ENCODE measurements around the gene RCN2. TPM values are rescaled to one million over a fixed set of nuclear protein-coding genes. Genes with fewer than 3 reads are reported as not detected.
"Not testable (repeated sequence)": the region's sequence is repeated elsewhere in the genome, so short reads cannot be mapped to it uniquely, and the experiment has no call there.

Gene RCN2
- total and polyA plus RNA-seq, 8 donors, result 42.3 to 215 (median 184) TPM

GRCh38 chr15:76961268-76962011, 29.9 kb downstream of the RCN2 start:
- DNase-seq (no peak), ATAC-seq (no peak)
- H3K4me1 ChIP-seq, result no peaks in the 10 kb centered on the region
- no peaks in the 10 kb centered on the region for H3K9me3 ChIP-seq
- no peak for TF ChIP-seq CTCF (IDR thresholded peaks at IDR 0.05)
- no peaks in the 10 kb centered on the region for H3K36me3 ChIP-seq
- no peak overlapping the region for H3K27ac ChIP-seq
- intact Hi-C loops (cut with DNase I), result no loop called here
- H3K4me3 ChIP-seq, result no peak overlapping the region
- peaks cover 0 to 6% of the 10 kb centered on the region in 2 donors for H3K27me3 ChIP-seq

GRCh38 chr15:76962337-76963013, 30.9 kb downstream of the RCN2 start:
- H3K9me3 ChIP-seq, result no peaks in the 10 kb centered on the region
- H3K4me3 ChIP-seq, result no peak overlapping the region
- intact Hi-C loops (cut with DNase I), result no loop called here
- H3K4me1 ChIP-seq, result no peaks in the 10 kb centered on the region
- H3K36me3 ChIP-seq, result no peaks in the 10 kb centered on the region
- no peak overlapping the region for H3K27ac ChIP-seq
- TF ChIP-seq CTCF (IDR thresholded peaks at IDR 0.05), result no peak
- H3K27me3 ChIP-seq, result peaks cover 0 to 6% of the 10 kb centered on the region in 2 donors
- ATAC-seq (no peak), DNase-seq (no peak)

- no peak for DNase-seq
- H3K27ac ChIP-seq, result no peak overlapping the region
- peaks cover 0 to 6% of the 10 kb centered on the region in 2 donors for H3K27me3 ChIP-seq
- intact Hi-C loops (cut with DNase I), result no loop called here
- no peaks in the 10 kb centered on the region for H3K36me3 ChIP-seq
- H3K4me3 ChIP-seq, result no peak overlapping the region
- ATAC-seq, result no peak
- no peaks in the 10 kb centered on the region for H3K9me3 ChIP-seq
- H3K4me1 ChIP-seq, result no peaks in the 10 kb centered on the region
- no peak for TF ChIP-seq CTCF (IDR thresholded peaks at IDR 0.05)
Measured at GRCh38 chr15:76963596-76963995, 32.0 kb downstream of the RCN2 start.

GRCh38 chr15:76964157-76964556, 32.6 kb downstream of the RCN2 start:
- Histone ChIP-seq H3K27me3 (peaks cover 0 to 6% of the 10 kb centered on the region in 2 donors), H3K9me3 (no peaks in the 10 kb centered on the region), H3K27ac (no peak overlapping the region), H3K4me1 (no peaks in the 10 kb centered on the region), H3K4me3 (no peak overlapping the region), H3K36me3 (no peaks in the 10 kb centered on the region)
- no peak for DNase-seq
- TF ChIP-seq CTCF (IDR thresholded peaks at IDR 0.05), result no peak
- intact Hi-C loops (cut with DNase I), result no loop called here
- no peak for ATAC-seq

GRCh38 chr15:76966051-76966450, 34.5 kb downstream of the RCN2 start:
- intact Hi-C loops (cut with DNase I), result not testable (repeated sequence)

More at GRCh38 chr15:76966051-76966450, 34.5 kb downstream of the RCN2 start:
- not testable (repeated sequence) for H3K27ac ChIP-seq, H3K9me3 ChIP-seq, H3K4me3 ChIP-seq, H3K36me3 ChIP-seq, ATAC-seq, H3K4me1 ChIP-seq, DNase-seq, H3K27me3 ChIP-seq

All from left lung (tissue), 10 donors.